Activated CD8-positive, alpha-beta T cell treated with anti-CD3 and anti-CD28 coated beads for 36 hours (primary cell): ENCODE results near the gene PRSS1. TPM values are rescaled to one million over a fixed set of nuclear protein-coding genes. Genes with fewer than 3 reads are reported as not detected.
A peak's percentile ranks its signal among the peaks of the same experiment; 100 is the strongest.
"Not testable (repeated sequence)": the region's sequence is repeated elsewhere in the genome, so short reads cannot be mapped to it uniquely, and the experiment has no call there.

Experiments
- ATAC-seq: fragments of 200-7000 bp; cut with Tn5 transposase; one replicate; pipeline ENCODE4 v1.10.0; 2021; ENCODE audit warnings: mild to moderate bottlenecking, moderate library complexity
- CTCF ChIA-PET: fragments of 350-600 bp; sonication (Branson Sonifier 250); formaldehyde crosslinking; loops from one replicate; lab custom pipeline; 2021; ENCODE audit warnings: antibody characterized with exemption; lab: Charles Lee
- POLR2A ChIA-PET: fragments of 350-600 bp; sonication (Branson Sonifier 250); formaldehyde crosslinking; loops from one replicate; lab custom pipeline; 2021; ENCODE audit warnings: antibody characterized with exemption; lab: Charles Lee
- DNase-seq: peaks from one replicate; pipeline ENCODE4 v3.0.0-alpha.2; 2020
- H3K27ac Mint-ChIP-seq: one replicate; pipeline ENCODE4 v1.8.0; 2021; ENCODE audit warnings: mild to moderate bottlenecking, mixed read lengths
- H3K27me3 Mint-ChIP-seq: one replicate; pipeline ENCODE4 v1.8.0; 2021; ENCODE audit warnings: mixed read lengths
- H3K36me3 Mint-ChIP-seq: one replicate; pipeline ENCODE4 v1.8.0; 2021; ENCODE audit warnings: low read depth, mixed read lengths
- H3K4me1 Mint-ChIP-seq: one replicate; pipeline ENCODE4 v1.8.0; 2021; ENCODE audit warnings: low read depth, mixed read lengths
- H3K4me3 Mint-ChIP-seq: one replicate; pipeline ENCODE4 v1.8.0; 2021; ENCODE audit warnings: mild to moderate bottlenecking, moderate library complexity, mixed read lengths
- H3K9me3 Mint-ChIP-seq: one replicate; pipeline ENCODE4 v1.8.0; 2021; ENCODE audit warnings: mixed read lengths
- intact Hi-C: fragments of 100-400 bp; cut with micrococcal nuclease; formaldehyde crosslinking; loops from one replicate; pipeline ENCODE4 v1.10.0; 2022
- total RNA-seq, 2 experiments: library from RNA; stranded (reverse); gene quantifications; one replicate each; pipeline ENCODE4 v1.2.3, GENCODE V29; 2021
- TF ChIP-seq, protein P1 (sequence below): fragments of 200-600 bp; IDR thresholded peaks from one replicate; pipeline ENCODE4 v1.8.0; 2022; ENCODE audit warnings: antibody characterized with exemption, mild to moderate bottlenecking

The PRSS1 gene
- total RNA-seq, 2 experiments from 2014 or later, result not detected

DNA sequence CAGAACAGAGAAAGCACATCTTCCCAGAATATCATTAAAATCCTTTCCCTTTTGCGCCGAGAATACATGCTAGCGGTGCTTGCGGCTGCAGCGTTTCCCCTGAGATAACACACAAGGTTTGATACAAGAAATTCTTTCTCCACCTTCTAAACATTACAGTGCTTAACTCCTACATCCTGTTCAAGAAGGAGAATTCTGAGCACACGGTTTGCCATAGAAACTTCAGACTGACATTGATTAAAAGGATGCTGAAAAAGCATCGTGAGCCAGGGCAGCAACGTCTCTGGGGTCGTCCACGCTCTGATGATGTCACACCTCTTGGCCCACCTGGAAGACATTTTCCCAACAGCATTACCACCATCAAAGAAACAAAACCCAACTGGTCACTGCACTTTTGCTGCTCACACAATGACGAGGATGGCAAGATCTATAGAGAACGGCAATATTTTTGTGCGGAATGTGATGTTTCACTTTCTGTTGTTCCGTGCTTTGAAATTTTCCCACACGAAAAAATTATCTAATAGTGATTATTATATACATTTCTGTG lies 27.0 kb upstream of the PRSS1 start:
- ChIA-PET POLR2A (no interaction called here), CTCF (no interaction called here)
- H3K36me3 Mint-ChIP-seq, result no peaks in the 10 kb centered on the region
- no peaks in the 10 kb centered on the region for H3K9me3 Mint-ChIP-seq
- ATAC-seq, result no peak
- H3K4me3 Mint-ChIP-seq, result peak overlapping the region; percentile 70
- H3K27ac Mint-ChIP-seq, result peak overlapping the region; percentile 71
- peaks cover 8% of the 10 kb centered on the region for H3K4me1 Mint-ChIP-seq
- TF ChIP-seq, protein P1, sequence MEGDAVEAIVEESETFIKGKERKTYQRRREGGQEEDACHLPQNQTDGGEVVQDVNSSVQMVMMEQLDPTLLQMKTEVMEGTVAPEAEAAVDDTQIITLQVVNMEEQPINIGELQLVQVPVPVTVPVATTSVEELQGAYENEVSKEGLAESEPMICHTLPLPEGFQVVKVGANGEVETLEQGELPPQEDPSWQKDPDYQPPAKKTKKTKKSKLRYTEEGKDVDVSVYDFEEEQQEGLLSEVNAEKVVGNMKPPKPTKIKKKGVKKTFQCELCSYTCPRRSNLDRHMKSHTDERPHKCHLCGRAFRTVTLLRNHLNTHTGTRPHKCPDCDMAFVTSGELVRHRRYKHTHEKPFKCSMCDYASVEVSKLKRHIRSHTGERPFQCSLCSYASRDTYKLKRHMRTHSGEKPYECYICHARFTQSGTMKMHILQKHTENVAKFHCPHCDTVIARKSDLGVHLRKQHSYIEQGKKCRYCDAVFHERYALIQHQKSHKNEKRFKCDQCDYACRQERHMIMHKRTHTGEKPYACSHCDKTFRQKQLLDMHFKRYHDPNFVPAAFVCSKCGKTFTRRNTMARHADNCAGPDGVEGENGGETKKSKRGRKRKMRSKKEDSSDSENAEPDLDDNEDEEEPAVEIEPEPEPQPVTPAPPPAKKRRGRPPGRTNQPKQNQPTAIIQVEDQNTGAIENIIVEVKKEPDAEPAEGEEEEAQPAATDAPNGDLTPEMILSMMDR, result no peak
- no peak for DNase-seq
- no peaks in the 10 kb centered on the region for H3K27me3 Mint-ChIP-seq
- intact Hi-C loops, result no loop called here

DNA sequence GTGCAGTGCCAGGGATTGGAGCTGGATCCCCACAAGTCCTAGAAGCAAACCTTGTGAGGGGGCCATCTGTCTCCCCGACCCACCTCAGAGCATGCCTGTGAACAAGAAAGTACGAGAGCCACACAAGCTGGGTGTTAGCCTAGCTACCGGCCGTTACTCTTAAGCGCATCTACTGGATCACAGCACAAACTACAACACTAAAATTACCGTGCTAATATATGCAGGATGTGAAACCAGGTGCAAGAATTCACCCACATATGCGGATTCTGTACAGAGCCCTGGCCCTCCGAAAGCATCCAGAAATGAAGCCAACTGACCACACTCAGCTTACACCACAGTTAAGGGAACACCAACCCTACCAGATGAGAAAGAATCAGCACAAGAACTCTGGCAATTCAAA lies 16.0 kb upstream of the PRSS1 start:
- Mint-ChIP-seq H3K4me1 (no peaks in the 10 kb centered on the region), H3K9me3 (no peaks in the 10 kb centered on the region), H3K27me3 (no peaks in the 10 kb centered on the region), H3K36me3 (no peaks in the 10 kb centered on the region), H3K27ac (no peak overlapping the region), H3K4me3 (no peak overlapping the region)
- ATAC-seq, result no peak
- ChIA-PET CTCF (no interaction called here), POLR2A (no interaction called here)
- intact Hi-C loops, result no loop called here
- TF ChIP-seq, protein P1, result no peak
- no peak for DNase-seq

DNA sequence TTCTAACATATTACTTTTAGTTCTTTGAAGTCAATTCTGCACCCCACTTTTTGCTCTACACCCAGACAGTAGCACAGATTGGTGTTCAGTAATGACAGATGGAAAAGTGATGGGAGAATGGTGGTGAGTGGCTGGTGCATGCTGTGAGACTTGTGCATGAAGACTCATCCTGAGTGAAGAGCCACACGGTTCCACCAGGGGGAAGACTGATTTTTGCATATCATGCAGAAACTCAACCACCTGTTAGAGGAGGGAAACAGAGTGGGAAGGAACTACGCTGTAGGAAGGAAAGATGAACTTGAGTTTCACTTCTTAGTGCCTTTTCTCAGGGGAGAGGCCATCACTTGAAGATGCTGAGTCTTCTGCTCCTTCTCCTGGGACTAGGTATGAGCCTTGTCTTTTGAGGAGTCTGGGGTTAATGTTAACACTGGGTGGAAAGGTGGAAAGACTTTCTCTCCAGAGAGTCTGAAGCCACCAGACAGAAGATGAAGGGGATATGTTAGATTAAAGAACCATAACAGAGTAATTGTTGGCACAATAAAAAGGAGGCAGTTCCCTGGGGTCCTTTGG lies 9.3 kb upstream of the PRSS1 start:
- H3K36me3 Mint-ChIP-seq, result no peaks in the 10 kb centered on the region
- ATAC-seq (peak; percentile 47), DNase-seq (no peak)
- no peaks in the 10 kb centered on the region for H3K27me3 Mint-ChIP-seq
- H3K27ac Mint-ChIP-seq, result peak overlapping the region; percentile 16
- ChIA-PET CTCF (interaction anchor here (1.5 kb wide), 1 partner anchor 152 kb away, joined by 4 read pairs; no protein-coding TSS in a partner anchor), POLR2A (no interaction called here)
- peaks cover 10% of the 10 kb centered on the region for H3K4me1 Mint-ChIP-seq
- TF ChIP-seq, protein P1, result no peak
- peak overlapping the region; percentile 43 for H3K4me3 Mint-ChIP-seq
- no peaks in the 10 kb centered on the region for H3K9me3 Mint-ChIP-seq
- intact Hi-C loops, result no loop called here

GRCh38 chr7:142740786-142741185 lies 8.5 kb upstream of the PRSS1 start:
- Mint-ChIP-seq H3K36me3 (no peaks in the 10 kb centered on the region), H3K27me3 (no peaks in the 10 kb centered on the region), H3K4me3 (no peak overlapping the region), H3K9me3 (no peaks in the 10 kb centered on the region), H3K27ac (no peak overlapping the region), H3K4me1 (peaks cover 10% of the 10 kb centered on the region)
- TF ChIP-seq, protein P1, result no peak
- DNase-seq (no peak), ATAC-seq (no peak)
- CTCF ChIA-PET, result interaction anchor here (1.5 kb wide), 1 partner anchor 153 kb away, joined by 4 read pairs; no protein-coding TSS in a partner anchor
- POLR2A ChIA-PET, result no interaction called here
- intact Hi-C loops, result no loop called here

DNA sequence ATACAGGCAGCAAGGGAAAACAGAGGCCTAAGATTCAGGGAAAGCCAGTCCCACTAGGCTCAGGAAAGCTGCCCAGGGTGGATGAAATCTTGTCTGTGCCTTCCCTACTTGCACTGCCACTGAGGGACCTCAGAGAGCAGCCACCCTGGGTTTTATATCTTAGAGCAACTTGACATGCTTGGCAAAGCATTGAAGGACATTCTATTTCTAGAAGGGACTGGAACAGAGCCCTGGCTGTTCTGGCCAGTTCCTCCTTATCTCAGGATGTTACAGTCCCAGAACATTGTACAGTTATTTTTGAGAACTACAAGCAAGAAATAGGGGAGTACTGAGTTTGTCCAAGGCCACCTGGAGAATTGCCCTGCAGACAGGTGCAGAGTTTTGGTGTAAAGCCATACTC lies 7.3 kb upstream of the PRSS1 start:
- intact Hi-C loops, DNase-seq, H3K36me3 Mint-ChIP-seq, H3K9me3 Mint-ChIP-seq, H3K4me1 Mint-ChIP-seq, ATAC-seq, H3K27me3 Mint-ChIP-seq, POLR2A ChIA-PET, H3K4me3 Mint-ChIP-seq, H3K27ac Mint-ChIP-seq: not testable (repeated sequence)
- CTCF ChIA-PET, result interaction anchor here (1.5 kb wide), 1 partner anchor 154 kb away, joined by 4 read pairs; no protein-coding TSS in a partner anchor
